NCI-H2196 treated with DMSO at 0.1 percent for 48 hours (cell line): ENCODE results near the gene WNT2.
"Not testable (repeated sequence)": the region's sequence is repeated elsewhere in the genome, so short reads cannot be mapped to it uniquely, and the experiment has no call there.

Source experiments
- DNase-seq: peaks from one replicate; lab custom pipeline; 2025; ENCODE audit not compliant: unreplicated experiment; lab: John Stamatoyannopoulos, UW

WNT2 gene

DNA sequence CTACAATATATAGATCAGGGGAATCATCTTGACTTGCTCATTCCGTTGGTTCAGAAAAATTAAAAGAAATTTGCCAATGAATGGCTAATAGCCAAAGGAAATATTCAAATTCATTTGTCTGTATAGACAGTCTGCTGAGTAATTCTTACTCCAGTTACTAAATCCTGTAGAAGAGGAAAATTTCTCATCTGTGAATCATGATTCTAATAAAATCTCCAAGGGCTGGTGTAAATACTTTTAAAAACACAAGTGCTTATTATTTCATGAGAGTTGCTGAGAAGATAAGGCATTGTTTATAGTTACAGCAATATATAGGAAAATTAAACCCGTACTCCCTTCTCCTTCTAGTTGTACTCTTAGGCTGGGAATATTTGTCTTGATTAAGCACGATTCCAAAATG is 53.0 kb downstream of the WNT2 start:
- DNase-seq: no peak

GRCh38 chr7:117269417-117269816 is 53.4 kb downstream of the WNT2 start:
- DNase-seq: no peak

GRCh38 chr7:117264716-117265115 is 58.1 kb downstream of the WNT2 start:
- no peak for DNase-seq

DNA sequence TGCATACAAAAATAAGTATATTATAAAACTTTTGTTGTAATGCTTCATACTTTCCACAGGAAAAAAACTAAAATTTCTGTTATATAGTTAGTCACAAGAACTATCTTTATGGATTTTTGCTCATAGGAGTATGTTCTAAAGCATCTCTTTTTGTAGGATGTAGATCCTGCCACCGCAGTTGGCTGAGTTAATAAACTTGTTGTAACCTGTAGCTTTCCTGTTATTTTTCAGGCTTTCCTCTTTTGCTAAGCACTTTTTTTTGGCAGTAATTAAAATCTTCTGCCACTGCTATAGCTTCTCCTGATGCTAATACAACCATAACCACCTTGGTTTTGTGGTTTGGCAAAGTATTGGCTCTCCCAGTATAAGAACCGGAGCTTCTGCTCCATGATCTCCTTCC is 60.3 kb downstream of the WNT2 start:
- no peak for DNase-seq

- DNase-seq: no peak
Observed at GRCh38 chr7:117259615-117260014, 63.2 kb downstream of the WNT2 start.

DNA sequence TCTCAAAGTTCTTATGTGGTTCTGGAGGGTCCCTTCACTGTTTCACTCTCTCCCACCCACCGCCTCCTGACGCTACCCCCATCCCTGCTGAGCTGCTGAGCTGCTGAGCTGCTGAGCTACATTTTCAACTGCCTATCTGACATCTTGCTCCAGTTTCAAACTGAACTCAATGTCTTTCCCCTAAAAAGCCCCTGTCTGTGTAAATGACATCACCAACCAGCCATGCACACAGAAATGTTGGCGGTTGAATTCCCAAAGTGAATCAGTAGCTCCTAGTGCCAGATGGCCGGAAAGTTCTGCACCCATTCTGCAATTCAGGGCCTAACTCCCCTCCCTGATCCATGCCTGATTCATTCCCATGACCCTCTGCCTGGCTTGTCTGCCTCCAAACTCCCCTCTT is 71.2 kb downstream of the WNT2 start:
- no peak for DNase-seq

- DNase-seq: no peak
Observed at GRCh38 chr7:117250801-117251200, 72.1 kb downstream of the WNT2 start.

DNA sequence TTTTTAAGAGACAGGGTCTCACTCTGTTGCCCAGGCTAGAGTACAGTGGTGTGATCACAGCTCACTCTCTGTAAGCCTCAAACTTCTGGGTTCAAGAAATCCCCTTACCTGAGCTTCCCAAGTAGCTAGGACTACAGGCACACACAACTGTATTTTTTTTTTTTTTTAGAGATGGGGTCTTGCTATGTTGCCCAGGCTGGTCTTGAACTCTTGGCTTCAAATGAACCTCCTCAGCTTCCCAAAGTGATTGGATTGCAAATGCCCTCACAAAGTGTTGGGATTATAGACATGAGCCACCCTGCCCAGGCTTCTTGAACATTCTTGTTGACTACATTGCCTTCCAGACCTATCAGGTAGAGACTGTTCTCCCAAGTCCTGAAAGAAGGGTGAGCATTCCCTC is 72.6 kb downstream of the WNT2 start:
- DNase-seq: no peak

- no peak for DNase-seq
Observed at GRCh38 chr7:117249696-117250095, 73.2 kb downstream of the WNT2 start.

- no peak for DNase-seq
Observed at GRCh38 chr7:117248829-117249228, 74.0 kb downstream of the WNT2 start.

GRCh38 chr7:117247809-117248208 is 75.0 kb downstream of the WNT2 start:
- no peak for DNase-seq

- DNase-seq: not testable (repeated sequence)
Observed at GRCh38 chr7:117245703-117246102, 77.2 kb downstream of the WNT2 start.

DNA sequence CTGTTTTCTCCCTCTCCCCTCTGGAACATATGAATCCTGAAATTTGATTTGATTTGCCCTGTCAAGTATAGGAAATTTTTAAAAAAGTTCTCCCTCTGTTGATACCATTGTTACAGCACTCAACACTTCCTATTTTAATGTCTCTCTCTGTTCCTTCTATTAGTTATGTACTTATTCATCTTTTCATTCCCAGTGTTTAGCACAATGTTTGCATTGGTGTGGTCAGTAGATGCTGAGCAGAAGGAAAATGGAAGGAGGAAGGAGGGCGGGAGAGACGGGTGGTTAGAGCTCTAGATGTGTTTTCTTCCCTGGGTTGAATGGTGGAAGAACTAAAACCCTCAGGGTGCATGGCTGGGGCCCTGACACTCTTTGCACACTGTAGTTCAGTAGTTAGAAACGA is 79.5 kb downstream of the WNT2 start:
- no peak for DNase-seq

DNA sequence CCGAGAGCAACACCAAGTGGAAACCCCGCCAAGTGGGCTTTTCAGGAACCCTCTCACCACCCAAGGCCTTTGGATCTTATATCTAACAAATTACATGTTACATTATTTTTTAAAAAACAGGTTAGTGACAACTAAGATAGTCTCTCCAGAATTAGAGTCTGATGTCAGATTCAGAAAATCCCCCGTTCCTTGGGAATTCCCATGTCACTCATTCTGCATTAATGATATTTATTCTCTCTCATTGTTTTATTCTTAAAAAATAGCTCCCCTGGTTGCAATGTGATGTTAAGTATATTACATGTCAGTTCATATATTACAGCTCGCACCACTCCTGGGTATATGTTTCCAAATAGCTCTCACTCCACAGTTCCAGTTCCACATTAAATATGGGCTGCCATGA is 81.8 kb downstream of the WNT2 start:
- DNase-seq: no peak

- DNase-seq: no peak
Observed at GRCh38 chr7:117238937-117239336, 83.9 kb downstream of the WNT2 start.

DNA sequence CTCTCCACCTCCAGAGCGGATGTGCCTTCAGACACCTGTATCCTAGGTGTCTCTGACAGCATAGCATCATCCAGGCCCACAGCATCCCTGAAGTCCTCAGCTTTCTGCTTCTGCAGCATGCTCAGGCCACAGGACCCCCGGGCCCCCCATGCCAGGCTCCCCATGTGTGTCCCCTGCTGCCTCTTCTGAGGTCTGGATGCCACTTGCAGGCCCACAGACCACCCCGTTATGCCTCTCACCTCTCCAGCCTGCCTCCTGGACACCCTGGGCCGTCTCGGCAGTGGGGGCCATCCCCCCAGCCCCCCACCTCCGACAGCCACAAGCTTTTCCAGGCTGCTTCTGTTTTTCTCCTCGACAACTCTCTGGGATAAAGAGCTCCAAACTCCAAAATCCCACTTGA is 84.4 kb downstream of the WNT2 start:
- DNase-seq: no peak

DNA sequence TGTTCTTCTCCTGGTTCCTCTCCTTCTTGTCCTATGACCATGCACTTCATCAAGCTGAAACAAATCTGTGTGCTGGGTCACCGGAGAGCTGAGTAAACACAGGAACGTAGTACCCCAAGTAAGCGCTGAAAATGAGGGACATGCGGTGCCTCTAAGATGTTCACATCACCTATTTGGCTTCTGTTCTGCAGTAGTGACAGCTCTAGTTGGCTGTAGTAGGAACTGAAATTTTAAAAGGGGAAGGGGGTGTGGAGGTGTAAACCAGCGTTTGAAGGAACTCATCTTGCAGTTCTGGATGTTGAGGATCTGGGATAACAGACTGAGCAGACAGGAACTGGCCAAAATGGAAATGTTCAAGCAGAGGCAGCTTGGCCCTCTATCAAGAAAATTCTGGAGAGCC is 85.2 kb downstream of the WNT2 start:
- DNase-seq: no peak

- DNase-seq: no peak
Observed at GRCh38 chr7:117231047-117231359, 91.9 kb downstream of the WNT2 start.

- DNase-seq: no peak
Observed at GRCh38 chr7:117230276-117231046, 92.4 kb downstream of the WNT2 start.

- no peak for DNase-seq
Observed at GRCh38 chr7:117229350-117229749, 93.5 kb downstream of the WNT2 start.

GRCh38 chr7:117227091-117227490 is 95.8 kb downstream of the WNT2 start:
- DNase-seq: no peak

DNA sequence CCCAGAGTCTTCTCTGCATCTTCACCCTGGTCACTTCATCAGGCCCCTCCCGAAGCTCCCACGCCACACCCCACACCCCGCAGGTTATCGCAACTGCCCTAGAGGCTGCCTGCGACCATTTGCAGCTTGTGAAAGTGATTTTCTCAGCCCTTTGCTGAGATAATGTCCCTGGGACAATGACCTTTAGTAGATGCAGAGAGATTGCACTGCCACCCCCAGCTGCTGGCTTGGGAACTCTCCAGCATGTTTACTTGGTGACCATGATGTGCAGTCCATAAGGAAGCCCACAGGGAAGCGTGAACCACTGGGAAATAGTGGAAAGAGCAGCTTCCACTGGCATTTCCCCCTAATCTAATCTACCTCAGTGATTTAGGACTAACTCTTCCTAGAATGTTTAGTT is 97.3 kb downstream of the WNT2 start:
- no peak for DNase-seq
